Erythroblast (primary cell): ENCODE measurements around the gene CDC42BPA.

Experiments used
- GATA1 ChIP-seq: IDR thresholded peaks from 2 replicates; pipeline ENCODE4 v1.6.1; 2011; ENCODE audit warnings: low read depth, mild to moderate bottlenecking, control low read depth, low read length, moderate library complexity
- POLR2A ChIP-seq: IDR thresholded peaks from 2 replicates; pipeline ENCODE4 v1.6.1; 2011; ENCODE audit warnings: mild to moderate bottlenecking, low read length

- TF ChIP-seq POLR2A (no peak), GATA1 (no peak)
These were observed 206.5 kb downstream of the CDC42BPA start for GRCh38 chr1:227111782-227112181.
